A549 treated with CORT108297 at 1 μM for 4 hours (cell line): ENCODE data around the gene TLR9. TPM values are rescaled to one million over a fixed set of nuclear protein-coding genes. Genes with fewer than 3 reads are reported as not detected.

Experiments
- total RNA-seq: library from RNA; stranded (reverse); fragments of 200-300 nt; extraction: Qiagen RNA extraction; gene quantifications from 5 replicates; pipeline ENCODE4 v1.2.3, GENCODE V29; 2022

Gene TLR9, protein sequence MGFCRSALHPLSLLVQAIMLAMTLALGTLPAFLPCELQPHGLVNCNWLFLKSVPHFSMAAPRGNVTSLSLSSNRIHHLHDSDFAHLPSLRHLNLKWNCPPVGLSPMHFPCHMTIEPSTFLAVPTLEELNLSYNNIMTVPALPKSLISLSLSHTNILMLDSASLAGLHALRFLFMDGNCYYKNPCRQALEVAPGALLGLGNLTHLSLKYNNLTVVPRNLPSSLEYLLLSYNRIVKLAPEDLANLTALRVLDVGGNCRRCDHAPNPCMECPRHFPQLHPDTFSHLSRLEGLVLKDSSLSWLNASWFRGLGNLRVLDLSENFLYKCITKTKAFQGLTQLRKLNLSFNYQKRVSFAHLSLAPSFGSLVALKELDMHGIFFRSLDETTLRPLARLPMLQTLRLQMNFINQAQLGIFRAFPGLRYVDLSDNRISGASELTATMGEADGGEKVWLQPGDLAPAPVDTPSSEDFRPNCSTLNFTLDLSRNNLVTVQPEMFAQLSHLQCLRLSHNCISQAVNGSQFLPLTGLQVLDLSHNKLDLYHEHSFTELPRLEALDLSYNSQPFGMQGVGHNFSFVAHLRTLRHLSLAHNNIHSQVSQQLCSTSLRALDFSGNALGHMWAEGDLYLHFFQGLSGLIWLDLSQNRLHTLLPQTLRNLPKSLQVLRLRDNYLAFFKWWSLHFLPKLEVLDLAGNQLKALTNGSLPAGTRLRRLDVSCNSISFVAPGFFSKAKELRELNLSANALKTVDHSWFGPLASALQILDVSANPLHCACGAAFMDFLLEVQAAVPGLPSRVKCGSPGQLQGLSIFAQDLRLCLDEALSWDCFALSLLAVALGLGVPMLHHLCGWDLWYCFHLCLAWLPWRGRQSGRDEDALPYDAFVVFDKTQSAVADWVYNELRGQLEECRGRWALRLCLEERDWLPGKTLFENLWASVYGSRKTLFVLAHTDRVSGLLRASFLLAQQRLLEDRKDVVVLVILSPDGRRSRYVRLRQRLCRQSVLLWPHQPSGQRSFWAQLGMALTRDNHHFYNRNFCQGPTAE
- 0.05 to 0.13 TPM in 2 of 5 replicates, not detected in the others for total RNA-seq

GRCh38 chr3:52225452-52226228 is at the start of gene TLR9:
TSS of gene TLR9 (minus strand) at chr3:52225645. CDS start at chr3:52225529, 116 bp downstream.

GRCh38 chr3:52245322-52246263 is 20.1 kb upstream of the TLR9 start, which contains the start of gene PPM1M:
TSS of gene PPM1M (plus strand) at chr3:52245759. CDS start at chr3:52245825, 66 bp downstream.

DNA sequence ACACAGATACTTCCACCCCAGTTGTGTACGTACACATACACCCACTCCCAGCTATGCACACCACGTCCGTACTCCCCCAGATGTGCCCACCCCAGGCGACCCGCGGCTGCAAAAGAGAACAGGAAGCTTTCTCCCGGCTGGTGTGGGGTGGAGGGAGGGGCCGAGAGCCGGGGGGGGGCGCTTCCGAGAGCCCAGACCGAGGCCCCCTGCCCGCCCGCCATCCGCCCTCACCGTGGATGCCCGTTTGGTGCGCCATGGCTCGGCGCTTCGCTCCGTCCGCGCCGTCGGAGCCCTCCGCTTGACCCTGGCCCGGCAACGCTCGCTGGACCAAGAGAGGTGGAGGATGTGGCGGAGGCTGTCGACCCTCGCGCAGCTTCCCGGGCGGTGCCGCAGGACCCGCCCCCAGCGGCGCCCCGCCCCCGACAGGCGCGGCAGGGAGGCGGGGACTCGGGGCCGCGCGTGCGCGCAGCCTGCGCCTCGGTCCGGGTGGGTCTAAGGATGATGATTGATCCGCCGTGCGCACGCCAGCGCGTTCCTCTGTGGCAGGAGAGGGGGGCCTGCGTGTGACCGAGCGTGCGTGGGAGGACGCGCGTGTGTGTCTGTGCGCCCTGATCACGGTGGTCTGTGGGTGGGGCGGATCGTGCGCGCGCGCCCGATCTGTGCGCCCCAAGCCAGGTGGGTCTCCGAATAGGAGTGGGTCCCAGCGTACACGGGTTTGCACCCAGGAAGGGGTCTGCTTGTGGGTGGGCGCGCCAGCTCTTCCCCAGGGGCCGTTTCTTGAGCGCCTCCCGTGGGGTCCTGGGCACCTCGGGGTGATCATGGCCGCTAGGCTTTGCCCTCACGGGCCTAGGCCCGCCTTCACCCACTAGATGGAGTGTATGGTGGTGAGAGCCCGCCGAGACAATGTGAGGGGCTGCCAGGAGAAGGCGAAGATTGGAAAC is 13.6 kb upstream of the TLR9 start, which contains the start of gene TWF2:
Gene TWF2, minus strand, starts transcription at position 398 of the 941 bp plus-strand sequence. Its CDS starts 142 bp downstream, at position 256.

DNA sequence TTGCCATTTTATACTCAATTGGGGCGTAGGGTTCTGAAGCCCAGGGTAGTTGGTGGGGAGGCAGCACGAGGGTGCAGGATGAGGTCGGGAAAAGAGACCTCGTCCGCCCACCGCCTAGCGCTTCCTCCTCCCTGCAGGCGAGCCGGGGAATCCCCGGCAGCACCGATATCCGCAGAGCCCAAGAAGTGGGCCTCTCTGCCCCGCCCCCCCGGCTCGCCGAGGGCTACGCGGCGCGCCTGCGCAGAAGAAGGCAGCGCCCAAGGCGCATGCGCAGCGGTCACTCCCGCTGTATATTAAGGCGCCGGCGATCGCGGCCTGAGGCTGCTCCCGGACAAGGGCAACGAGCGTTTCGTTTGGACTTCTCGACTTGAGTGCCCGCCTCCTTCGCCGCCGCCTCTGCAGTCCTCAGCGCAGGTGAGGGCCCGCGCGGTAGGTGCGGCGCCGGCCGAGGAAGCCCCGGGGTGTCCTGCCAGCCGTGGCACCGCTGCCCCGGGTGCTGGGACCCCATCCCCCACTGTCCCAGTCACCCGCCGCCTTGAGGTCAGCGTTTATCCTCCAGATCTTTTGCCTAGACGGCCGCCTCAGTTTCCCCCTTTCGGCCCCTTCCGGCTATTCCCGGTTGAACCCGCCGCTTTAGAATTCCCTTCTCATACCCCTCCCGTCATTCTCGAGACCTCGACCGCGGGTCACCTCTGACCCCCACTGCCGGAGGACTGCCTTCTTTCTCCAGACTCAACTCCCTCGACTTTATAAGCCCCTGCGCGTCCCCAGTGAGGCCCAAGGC is 27.4 kb downstream of the TLR9 start, which contains the start of gene ALAS1:
Gene ALAS1, plus strand, starts transcription at position 319 of the 784 bp plus-strand sequence. CDS start 1,082 bp downstream, outside the sequence.

Other genes with a start within 250 kb of the TLR9 start
- 20.9 to 28.2 TPM (median 26.8 TPM) in 5 replicates for gene ACY1, start 242.1 kb downstream of the TLR9 start, total RNA-seq
- gene RPL29, start 229.8 kb downstream of the TLR9 start, total RNA-seq: 1,305 to 1,473 TPM (median 1,350 TPM) in 5 replicates
- gene DUSP7, start 169.1 kb downstream of the TLR9 start, total RNA-seq: 14.8 to 17.7 TPM (median 16.2 TPM) in 5 replicates
- gene POC1A, start 71.2 kb downstream of the TLR9 start, total RNA-seq: 15.1 to 20.8 TPM (median 19.8 TPM) in 5 replicates
- gene ALAS1, start 27.5 kb downstream of the TLR9 start, total RNA-seq: 46.3 to 53.0 TPM (median 51.6 TPM) in 5 replicates
- gene TWF2, start 13.5 kb upstream of the TLR9 start, total RNA-seq: 64.4 to 82.1 TPM (median 75.0 TPM) in 5 replicates
- 4.7 to 6.1 TPM (median 5.1 TPM) in 5 replicates for gene PPM1M, start 20.1 kb upstream of the TLR9 start, total RNA-seq
- 47.6 to 53.3 TPM (median 49.6 TPM) in 5 replicates for gene WDR82, start 53.0 kb upstream of the TLR9 start, total RNA-seq
- 3.4 to 5.1 TPM (median 4.4 TPM) in 5 replicates for gene GLYCTK, start 62.2 kb upstream of the TLR9 start, total RNA-seq
- 0.78 to 1.2 TPM (median 0.93 TPM) in 5 replicates for gene DNAH1, start 90.7 kb upstream of the TLR9 start, total RNA-seq
- 30.5 to 41.0 TPM (median 39.4 TPM) in 5 replicates for gene BAP1, start 184.4 kb upstream of the TLR9 start, total RNA-seq
- 1.8 to 3.1 TPM (median 2.8 TPM) in 5 replicates for gene PHF7, start 185.0 kb upstream of the TLR9 start, total RNA-seq
- 0.09 to 0.32 TPM (median 0.17 TPM) in 5 replicates for gene SEMA3G, start 219.5 kb upstream of the TLR9 start, total RNA-seq
- gene TNNC1, start 228.4 kb upstream of the TLR9 start, total RNA-seq: 0.92 to 1.5 TPM (median 1.2 TPM) in 5 replicates
- 11.4 to 16.8 TPM (median 16.1 TPM) in 5 replicates for gene NISCH, start 230.0 kb upstream of the TLR9 start, total RNA-seq